K562 (cell line): Measurements from ENCODE around the gene ERP44. TPM values are rescaled to one million over a fixed set of nuclear protein-coding genes. Genes with fewer than 3 reads are reported as not detected.

Experiments
- ATAC-seq: fragments of 200-7000 bp; cut with Tn5 transposase; 3 replicates; pipeline ENCODE4 v1.9.1; 2020; ENCODE audit warnings: moderate library complexity
- BruUV-seq: library from RNA; stranded (reverse); fragments of 400-500 nt; replicated peaks from 2 replicates; lab custom pipeline; 2021; lab: Mats Ljungman, UMichigan
- CTCF ChIA-PET: fragments of 300-600 bp; formaldehyde crosslinking; extraction: SDS; loops from one replicate; lab custom pipeline; 2021; ENCODE audit warnings: low intra/inter-chr PET ratio; lab: Yijun Ruan, JAX
- POLR2A ChIA-PET: fragments of 300-600, 350-650 bp; sonication (Branson Sonifier 250); formaldehyde crosslinking; extraction: SDS; loops from one replicate; lab custom pipeline; 2021; ENCODE audit warnings: antibody characterized with exemption, inconsistent platforms; lab: Yijun Ruan, JAX
- DNase-seq, 4 experiments: peaks; one replicate each; pipeline versions ENCODE4 v3.0.0 to v3.0.0-alpha.2; 2011 to 2018; ENCODE audit warnings: low spot score in 3 of 4, mixed read lengths in 3 of 4; ENCODE audit errors: extremely low read depth in 1 of 4
- FAIRE-seq: peaks from 2 replicates; lab custom pipeline; 2011; peaks lifted over from hg19 to GRCh38; lab: Jason Lieb, UNC
- H2AFZ ChIP-seq: 2 replicates; pipeline ENCODE4 v1.6.0; 2011; ENCODE audit warnings: low read depth, low read length, control low read depth, inconsistent platforms
- H3K27ac ChIP-seq: fragments of 200-600 bp; 3 replicates; pipeline ENCODE4 v1.8.0; 2011; ENCODE audit warnings: low read depth, mild to moderate bottlenecking, control low read depth, inconsistent platforms, low read length, moderate library complexity, mixed read lengths; ENCODE audit errors: extremely low read depth
- H3K27me3 ChIP-seq, 2 experiments: fragments of 300-600 bp in 1 of 2; 2 replicates in 1 of 2; 3 replicates in 1 of 2; pipeline versions ENCODE4 v1.6.0 to v1.8.0; 2011; ENCODE audit warnings: inconsistent platforms in 2 of 2, low read length in 2 of 2, mild to moderate bottlenecking in 1 of 2, mixed read lengths in 1 of 2, moderate library complexity in 1 of 2; ENCODE audit not compliant: control insufficient read depth in 2 of 2, insufficient read depth in 2 of 2
- H3K36me3 ChIP-seq: fragments of 300-600 bp; 3 replicates; pipeline ENCODE4 v1.8.0; 2011; ENCODE audit warnings: mild to moderate bottlenecking, low read length, inconsistent platforms; ENCODE audit not compliant: control insufficient read depth, insufficient read depth
- H3K4me1 ChIP-seq, 2 experiments: fragments of 200-600 bp in 1 of 2; replicated peaks in 1 of 2; 2 replicates in 1 of 2; 3 replicates in 1 of 2; pipeline versions ENCODE4 v1.5.1 to v1.8.0; 2011; ENCODE audit warnings: inconsistent platforms in 2 of 2, low read length in 2 of 2, mild to moderate bottlenecking in 1 of 2, mixed read lengths in 1 of 2, moderate library complexity in 1 of 2; ENCODE audit not compliant: control insufficient read depth in 2 of 2, insufficient read depth in 2 of 2
- H3K4me2 ChIP-seq: 2 replicates; pipeline ENCODE4 v1.6.1; 2011; ENCODE audit warnings: low read length, control low read depth, inconsistent platforms, mixed read lengths; ENCODE audit not compliant: insufficient read depth
- H3K4me3 ChIP-seq: fragments of 200-600 bp; sonication (generic), shearing (Covaris generic); 2 replicates; pipeline ENCODE4 v1.5.1; 2016; ENCODE audit warnings: control low read depth, inconsistent platforms
- H3K79me2 ChIP-seq: fragments of 200-600 bp; 3 replicates; pipeline ENCODE4 v1.8.0; 2011; ENCODE audit warnings: low read length, inconsistent platforms; ENCODE audit not compliant: control insufficient read depth, insufficient read depth
- H3K9ac ChIP-seq, 2 experiments: 2 replicates each; pipeline versions ENCODE4 v1.6.0 to v1.6.1; 2011; ENCODE audit warnings: low read depth in 2 of 2, low read length in 2 of 2, control low read depth in 1 of 2, inconsistent platforms in 1 of 2, mild to moderate bottlenecking in 1 of 2, mixed read lengths in 1 of 2; ENCODE audit not compliant: insufficient read depth in 1 of 2
- H3K9me1 ChIP-seq: one replicate; pipeline ENCODE4 v1.6.0; 2011; ENCODE audit warnings: inconsistent platforms, mild to moderate bottlenecking, low read length, moderate library complexity; ENCODE audit not compliant: control insufficient read depth, insufficient read depth
- H3K9me3 ChIP-seq: replicated peaks from 2 replicates; pipeline ENCODE4 v1.5.1; 2011; ENCODE audit warnings: low read depth, low read length, inconsistent platforms; ENCODE audit not compliant: control insufficient read depth, insufficient read depth
- H4K20me1 ChIP-seq: replicated peaks from 2 replicates; pipeline ENCODE4 v1.6.1; 2011; ENCODE audit warnings: low read length, inconsistent platforms, mixed read lengths; ENCODE audit not compliant: control insufficient read depth, insufficient read depth
- HMG20A ChIP-seq: fragments of 450-650 bp; formaldehyde crosslinking; conservative IDR thresholded peaks from 2 replicates; pipeline ENCODE4 v1.4.0; 2020; ENCODE audit warnings: mild to moderate bottlenecking, mixed read lengths
- KLF6 ChIP-seq: fragments of 250-450 bp; sonication (Bioruptor Pico); IDR thresholded peaks from 2 replicates; pipeline ENCODE4 v1.4.0; 2020; ENCODE audit warnings: mild to moderate bottlenecking, moderate library complexity, borderline replicate concordance
- MIER1 ChIP-seq: fragments of 450-650 bp; IDR thresholded peaks from 2 replicates; pipeline ENCODE4 v1.6.1; 2016; ENCODE audit warnings: antibody characterized with exemption, mild to moderate bottlenecking, low read depth
- MNT ChIP-seq, 2 experiments: fragments of 450-650 bp; conservative IDR thresholded peaks; 2 replicates each; pipeline ENCODE4 v1.6.1; 2017; ENCODE audit warnings: mild to moderate bottlenecking in 2 of 2, moderate library complexity in 2 of 2
- MYC ChIP-seq, 2 experiments: fragments of 250-450 bp in 1 of 2; sonication (Bioruptor Pico) in 1 of 2; IDR thresholded peaks; 2 replicates each; pipeline versions ENCODE4 v1.5.1 to v1.6.1; 2012 to 2021; ENCODE audit warnings: low read depth in 2 of 2, borderline replicate concordance in 1 of 2, improper control_type of control experiment in 1 of 2, low read length in 1 of 2, mild to moderate bottlenecking in 1 of 2, moderate library complexity in 1 of 2
- SNRNP70 ChIP-seq: fragments of 200-400 bp; formaldehyde crosslinking; optimal IDR thresholded peaks from 2 replicates; pipeline ENCODE3; 2017; ENCODE audit warnings: low read depth, low read length
- THRAP3 ChIP-seq: fragments of 450-650 bp; IDR thresholded peaks from 2 replicates; pipeline ENCODE4 v1.6.1; 2016; ENCODE audit warnings: mild to moderate bottlenecking, inconsistent platforms, borderline replicate concordance
- TSC22D4 ChIP-seq: fragments of 450-650 bp; IDR thresholded peaks from 2 replicates; pipeline ENCODE4 v1.6.1; 2016; ENCODE audit warnings: missing genetic modification characterization, missing biosample characterization, control low read depth
- ZNF354B ChIP-seq: fragments of 250-450 bp; sonication (Bioruptor Pico); IDR thresholded peaks from 2 replicates; pipeline ENCODE4 v1.4.0; 2020
- ZNF507 ChIP-seq: conservative IDR thresholded peaks from 2 replicates; pipeline ENCODE4 v1.6.1; 2017; ENCODE audit warnings: missing genetic modification characterization, missing compliant biosample characterization
- WGBS: fragments of 100-300 bp; shearing (Covaris generic); methylation state at CpG from one replicate; pipeline ENCODE4 v1.1.6; 2016; ENCODE audit warnings: low coverage, mixed read lengths; ENCODE audit not compliant: insufficient coverage; ENCODE audit errors: missing lambda C conversion rate; 5-methylcytosine and 5-hydroxymethylcytosine counted together
- in situ Hi-C: fragments of 300-500 bp; cut with MboI; formaldehyde crosslinking; loops from 4 replicates; pipeline ENCODE4 v1.15.0; 2018; ENCODE audit warnings: inconsistent platforms, mixed read lengths
- intact Hi-C: fragments of 100-400 bp; cut with micrococcal nuclease; formaldehyde crosslinking; loops from 2 replicates; pipeline ENCODE4 v1.14.2; 2022
- polyA plus RNA-seq, 8 experiments: library from polyadenylated mRNA; depleted of rRNA in 4 of 8; stranded (reverse) in 5 of 8; unstranded in 3 of 8; fragments of >200 nt; fragmentation: Nextera tagmentation in 2 of 8; fragmentation: Illumina TruSeq in 1 of 8; extraction: Ambion mirVana in 2 of 8; extraction: Trizol in 1 of 8; gene quantifications; 2 replicates each; pipeline versions ENCODE4 v1.2.1 to v1.2.3, GENCODE V29; 2011 to 2014; ENCODE audit warnings: inconsistent platforms in 1 of 8, missing spikeins in 1 of 8
- total RNA-seq, 7 experiments: library from RNA; depleted of rRNA in 6 of 7; stranded (reverse); fragments of >200 nt in 6 of 7; fragmentation: Illumina TruSeq in 2 of 7; extraction: Trizol in 2 of 7; gene quantifications; 2 replicates each; pipeline versions ENCODE4 v1.2.1 to v1.2.3, GENCODE V29; 2011 to 2021; ENCODE audit warnings: low replicate concordance in 1 of 7
- TF ChIP-seq, protein P1 (sequence below): sonication (generic); formaldehyde crosslinking; IDR thresholded peaks from 2 replicates; pipeline ENCODE4 v1.8.1; 2023; ENCODE audit warnings: missing genetic modification reagents, mild to moderate bottlenecking, borderline replicate concordance

ERP44 gene
- total and polyA plus RNA-seq, 9 of the 15 experiments (the other 6 are each of a cell fraction or from before 2014, with no cell fraction given): 9.2 to 23.4 (median 13.6) TPM

DNA sequence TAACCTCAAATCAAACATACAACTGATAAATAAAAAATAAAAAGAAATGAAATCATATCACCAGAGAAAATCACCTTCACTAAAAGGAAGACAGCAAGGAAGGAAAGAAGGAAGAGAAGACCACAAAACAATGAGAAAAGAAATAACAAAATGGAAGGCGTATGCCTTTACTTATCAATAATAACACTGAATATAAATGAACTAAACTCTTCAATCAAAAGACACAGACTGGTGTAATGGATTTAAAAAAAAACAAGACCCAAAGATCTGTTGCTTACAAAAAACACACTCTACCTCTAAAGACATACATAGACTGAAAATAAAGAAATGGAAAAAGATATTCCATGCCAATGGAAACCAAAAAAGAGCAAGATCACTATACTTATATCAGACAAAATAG is 60.3 kb downstream of the ERP44 start:
- no peak overlapping the region for H3K4me3 ChIP-seq
- no peak overlapping the region for H3K4me2 ChIP-seq
- POLR2A ChIA-PET: no interaction called here
- peaks cover 6% of the 10 kb centered on the region; the same call in 1 of the 3 replicates for H3K36me3 ChIP-seq
- BruUV-seq: no TSS peak
- intact Hi-C loops (no loop called here), in situ Hi-C loops (loop anchor here (25.0 kb wide), 1 partner anchor 549 kb away; the partner anchor contains the start of gene CAVIN4)
- TF ChIP-seq KLF6 (CRISPR knock-in tag) (no peak), MYC (IDR thresholded peaks at IDR 0.05; ENCODE audit: low read depth, low read length) (no peak), MYC (CRISPR knock-in tag; IDR thresholded peaks at IDR 0.05; ENCODE audit: borderline replicate concordance, low read depth) (no peak), HMG20A (CRISPR knock-in tag) (no peak), ZNF507 (tag) (peak; percentile 96), SNRNP70 (no peak), TSC22D4 (tag) (no peak), MIER1 (no peak), MNT (conservative IDR thresholded peaks at IDR 0.05) (no peak), ZNF354B (CRISPR knock-in tag) (peak; percentile 81), THRAP3 (no peak)
- TF ChIP-seq, protein P1, sequence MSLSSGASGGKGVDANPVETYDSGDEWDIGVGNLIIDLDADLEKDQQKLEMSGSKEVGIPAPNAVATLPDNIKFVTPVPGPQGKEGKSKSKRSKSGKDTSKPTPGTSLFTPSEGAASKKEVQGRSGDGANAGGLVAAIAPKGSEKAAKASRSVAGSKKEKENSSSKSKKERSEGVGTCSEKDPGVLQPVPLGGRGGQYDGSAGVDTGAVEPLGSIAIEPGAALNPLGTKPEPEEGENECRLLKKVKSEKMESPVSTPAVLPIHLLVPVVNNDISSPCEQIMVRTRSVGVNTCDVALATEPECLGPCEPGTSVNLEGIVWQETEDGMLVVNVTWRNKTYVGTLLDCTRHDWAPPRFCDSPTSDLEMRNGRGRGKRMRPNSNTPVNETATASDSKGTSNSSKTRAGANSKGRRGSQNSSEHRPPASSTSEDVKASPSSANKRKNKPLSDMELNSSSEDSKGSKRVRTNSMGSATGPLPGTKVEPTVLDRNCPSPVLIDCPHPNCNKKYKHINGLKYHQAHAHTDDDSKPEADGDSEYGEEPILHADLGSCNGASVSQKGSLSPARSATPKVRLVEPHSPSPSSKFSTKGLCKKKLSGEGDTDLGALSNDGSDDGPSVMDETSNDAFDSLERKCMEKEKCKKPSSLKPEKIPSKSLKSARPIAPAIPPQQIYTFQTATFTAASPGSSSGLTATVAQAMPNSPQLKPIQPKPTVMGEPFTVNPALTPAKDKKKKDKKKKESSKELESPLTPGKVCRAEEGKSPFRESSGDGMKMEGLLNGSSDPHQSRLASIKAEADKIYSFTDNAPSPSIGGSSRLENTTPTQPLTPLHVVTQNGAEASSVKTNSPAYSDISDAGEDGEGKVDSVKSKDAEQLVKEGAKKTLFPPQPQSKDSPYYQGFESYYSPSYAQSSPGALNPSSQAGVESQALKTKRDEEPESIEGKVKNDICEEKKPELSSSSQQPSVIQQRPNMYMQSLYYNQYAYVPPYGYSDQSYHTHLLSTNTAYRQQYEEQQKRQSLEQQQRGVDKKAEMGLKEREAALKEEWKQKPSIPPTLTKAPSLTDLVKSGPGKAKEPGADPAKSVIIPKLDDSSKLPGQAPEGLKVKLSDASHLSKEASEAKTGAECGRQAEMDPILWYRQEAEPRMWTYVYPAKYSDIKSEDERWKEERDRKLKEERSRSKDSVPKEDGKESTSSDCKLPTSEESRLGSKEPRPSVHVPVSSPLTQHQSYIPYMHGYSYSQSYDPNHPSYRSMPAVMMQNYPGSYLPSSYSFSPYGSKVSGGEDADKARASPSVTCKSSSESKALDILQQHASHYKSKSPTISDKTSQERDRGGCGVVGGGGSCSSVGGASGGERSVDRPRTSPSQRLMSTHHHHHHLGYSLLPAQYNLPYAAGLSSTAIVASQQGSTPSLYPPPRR (CRISPR knock-in tag): no peak
- H3K27me3 ChIP-seq: no peaks in the 10 kb centered on the region
- H2AFZ ChIP-seq: no peak overlapping the region
- ATAC-seq (no peak), FAIRE-seq (no peak), DNase-seq (no peak)
- peaks cover 0 to 9% of the 10 kb centered on the region in 2 experiments; a peak in 3 of 5 replicates for H3K4me1 ChIP-seq
- CTCF ChIA-PET: no interaction called here
- H3K9me3 ChIP-seq: peaks cover 2% of the 10 kb centered on the region; the same call in 1 of the 2 replicates
- H3K9me1 ChIP-seq: no peaks in the 10 kb centered on the region
- peaks cover 52% of the 10 kb centered on the region for H3K79me2 ChIP-seq
- 88% methylated on average over 1 of the region's 1 CpG for WGBS
- H3K9ac ChIP-seq: no peak overlapping the region
- H3K27ac ChIP-seq: no peak overlapping the region
- no peaks in the 10 kb centered on the region for H4K20me1 ChIP-seq
